ENCODE data around the gene STARD13. TPM values are rescaled to one million over a fixed set of nuclear protein-coding genes. Genes with fewer than 3 reads are reported as not detected.

The STARD13 gene
- total RNA-seq, 1 experiment from 2014 or later = 4.1 TPM

DNA sequence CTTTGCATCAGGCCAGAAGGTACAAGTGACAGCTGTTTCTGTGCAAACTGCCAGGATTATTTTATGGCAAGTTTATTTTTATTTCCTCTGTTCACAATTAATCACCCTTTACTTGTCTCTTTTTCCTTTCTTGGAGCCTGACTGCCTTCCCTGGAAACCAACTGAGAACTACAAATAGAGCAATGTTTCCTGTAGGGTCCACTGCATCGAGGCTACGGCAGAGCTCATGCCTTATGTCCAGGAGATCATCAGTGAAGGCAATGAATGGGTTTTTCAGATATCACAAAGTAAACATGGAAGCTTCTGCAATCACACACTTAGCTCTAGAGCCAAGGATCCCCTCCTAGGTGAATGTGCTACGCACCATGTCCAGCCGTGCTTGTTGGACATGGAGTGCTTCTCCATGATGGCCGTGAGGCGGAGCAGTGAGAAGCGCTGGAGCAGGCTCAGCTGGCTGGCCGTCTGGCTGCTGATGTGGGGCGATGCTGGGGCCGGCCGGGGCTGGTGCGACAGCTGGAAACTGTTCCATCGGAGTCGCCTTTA, 158.5 kb downstream of the STARD13 start:
- no peaks in the 10 kb centered on the region for H3K9me3 ChIP-seq (ENCODE audit: control insufficient read depth in 1 of 2, insufficient read depth in 1 of 2, low read depth in 1 of 2, low read length in 2 of 2)
- peak overlapping the region; percentile 77; the same call in 1 of the 2 replicates for H3K4me2 ChIP-seq (ENCODE audit: low read length)
- BruUV-seq (replicated peaks) = no TSS peak
- no peaks in the 10 kb centered on the region for H3K79me2 ChIP-seq (ENCODE audit: insufficient read depth, low read length)
- ChIA-PET RAD21 (ENCODE audit: low non-redundant PET in 1 of 2, low total read pairs in 2 of 2, uncharacterized antibody in 2 of 2, unreplicated experiment in 2 of 2) (no interaction called here), POLR2A (no interaction called here), CTCF (no interaction called here)
- H3K9me2 ChIP-seq (ENCODE audit: insufficient read depth) = no peaks in the 10 kb centered on the region
- H3K27ac ChIP-seq (ENCODE audit: low read depth, low read length) = peak overlapping the region; percentile 69; the same call in 1 of the 2 replicates
- H4K20me1 ChIP-seq (ENCODE audit: insufficient read depth) = no peaks in the 10 kb centered on the region
- TF ChIP-seq SRF (IDR thresholded peaks at IDR 0.05; ENCODE audit: low read depth) (no peak), JUND (IDR thresholded peaks at IDR 0.05) (no peak), POLR2A (IDR thresholded peaks at IDR 0.05; ENCODE audit: borderline replicate concordance, extremely low read depth, insufficient read depth, insufficient read length) (no peak)
- no peaks in the 10 kb centered on the region for H3K27me3 ChIP-seq (ENCODE audit: insufficient read depth, low read length)
- H2AFZ ChIP-seq (ENCODE audit: low read depth, low read length, poor library complexity, severe bottlenecking) = no peak overlapping the region
- H3K4me1 ChIP-seq (ENCODE audit: control insufficient read depth in 1 of 2, insufficient read depth in 2 of 2, low read length in 2 of 2) = peaks cover 28 to 45% of the 10 kb centered on the region in 2 experiments
- intact Hi-C loops (cut with micrococcal nuclease) = no loop called here
- H3K36me3 ChIP-seq (ENCODE audit: control insufficient read depth in 1 of 2, insufficient read depth in 2 of 2, low read length in 2 of 2) = no peaks in the 10 kb centered on the region
- H3K4me3 ChIP-seq (replicated peaks in 1 of 2; ENCODE audit: low read depth in 1 of 2, low read length in 2 of 2) = no peak overlapping the region
- DNase-seq (ENCODE audit: low read depth, low spot score) (no peak), ATAC-seq (no peak)
- no peak overlapping the region for H3K9ac ChIP-seq (ENCODE audit: low read length)

DNA sequence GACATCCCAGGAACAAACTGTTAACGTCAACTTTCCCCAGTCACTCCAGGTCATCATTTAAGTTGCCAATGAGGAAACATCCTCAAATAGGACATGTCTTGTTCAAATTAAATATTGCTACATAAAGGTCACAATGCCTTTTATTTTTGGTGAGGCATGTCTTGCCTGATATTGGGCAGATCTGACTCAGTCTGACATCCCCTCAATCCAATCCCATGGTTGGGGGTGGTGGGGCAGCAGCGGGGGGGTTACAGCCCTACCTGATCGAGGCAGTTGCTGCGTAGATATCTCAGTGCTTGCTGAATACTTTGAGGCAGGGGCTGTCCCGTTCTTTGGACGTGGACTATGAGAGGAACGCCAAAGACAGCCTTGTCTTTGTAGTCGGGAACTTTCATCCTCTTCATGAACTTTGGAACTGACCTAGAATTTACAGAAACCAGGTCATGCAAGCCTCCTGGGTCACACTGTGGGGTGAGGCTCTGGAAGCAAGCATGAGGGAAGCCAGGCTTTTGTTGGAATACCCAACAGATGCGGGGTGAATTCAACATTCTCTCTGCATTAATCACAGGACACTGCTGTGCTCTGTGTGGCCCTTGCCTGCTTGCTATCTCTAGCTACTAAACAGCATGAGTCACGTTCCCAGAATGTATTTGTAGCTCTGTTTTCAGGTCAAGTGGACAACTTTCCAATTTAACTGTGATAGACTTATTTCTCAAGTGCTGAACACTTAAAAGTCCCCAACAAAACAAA, 159.6 kb downstream of the STARD13 start:
- no peaks in the 10 kb centered on the region for H4K20me1 ChIP-seq (ENCODE audit: insufficient read depth)
- peak overlapping the region; percentile 49 for H3K9ac ChIP-seq (ENCODE audit: low read length)
- H3K4me2 ChIP-seq (ENCODE audit: low read length) = peak overlapping the region; percentile 77
- H3K27me3 ChIP-seq (ENCODE audit: insufficient read depth, low read length) = no peaks in the 10 kb centered on the region
- ChIA-PET POLR2A (interaction anchor here (0.9 to 1.1 kb wide), 2 partner anchors 12 to 14 kb away, joined by 3 read pairs; no protein-coding TSS in a partner anchor), CTCF (no interaction called here), RAD21 (ENCODE audit: low non-redundant PET in 1 of 2, low total read pairs in 2 of 2, uncharacterized antibody in 2 of 2, unreplicated experiment in 2 of 2) (no interaction called here)
- ATAC-seq (peak; percentile 98), DNase-seq (ENCODE audit: low read depth, low spot score) (peak; percentile 87)
- no peaks in the 10 kb centered on the region for H3K9me3 ChIP-seq (ENCODE audit: control insufficient read depth in 1 of 2, insufficient read depth in 1 of 2, low read depth in 1 of 2, low read length in 2 of 2)
- H3K27ac ChIP-seq (ENCODE audit: low read depth, low read length) = peak overlapping the region; percentile 69
- H3K4me1 ChIP-seq (ENCODE audit: control insufficient read depth in 1 of 2, insufficient read depth in 2 of 2, low read length in 2 of 2) = peaks cover 28 to 47% of the 10 kb centered on the region in 2 experiments
- no peak overlapping the region for H2AFZ ChIP-seq (ENCODE audit: low read depth, low read length, poor library complexity, severe bottlenecking)
- H3K36me3 ChIP-seq (ENCODE audit: control insufficient read depth in 1 of 2, insufficient read depth in 2 of 2, low read length in 2 of 2) = no peaks in the 10 kb centered on the region
- intact Hi-C loops (cut with micrococcal nuclease) = no loop called here
- H3K9me2 ChIP-seq (ENCODE audit: insufficient read depth) = no peaks in the 10 kb centered on the region
- H3K4me3 ChIP-seq (replicated peaks in 1 of 2; ENCODE audit: low read depth in 1 of 2, low read length in 2 of 2) = peak overlapping the region; percentile 1 to 50; a peak in 2 of 4 replicates
- BruUV-seq (replicated peaks) = no TSS peak
- no peaks in the 10 kb centered on the region for H3K79me2 ChIP-seq (ENCODE audit: insufficient read depth, low read length)
- TF ChIP-seq EGR1 (IDR thresholded peaks at IDR 0.05; ENCODE audit: low read depth) (no peak), SIN3A (IDR thresholded peaks at IDR 0.05; ENCODE audit: low read depth) (peak; percentile 57; the same call in 1 of the 2 replicates), FOSL1 (IDR thresholded peaks at IDR 0.05; ENCODE audit: low read depth) (peak; percentile 90), ELF1 (IDR thresholded peaks at IDR 0.05; ENCODE audit: borderline replicate concordance, low read depth) (no peak), EZH2phosphoT487 (IDR thresholded peaks at IDR 0.05; ENCODE audit: borderline replicate concordance) (no peak), EZH2 (IDR thresholded peaks at IDR 0.05) (no peak), JUND (IDR thresholded peaks at IDR 0.05) (peak; percentile 90), CEBPB (IDR thresholded peaks at IDR 0.05; ENCODE audit: low read depth) (peak; percentile 42; the same call in 1 of the 2 replicates), ZNF274 (IDR thresholded peaks at IDR 0.05; ENCODE audit: low read depth, low read length) (no peak), TCF7L2 (IDR thresholded peaks at IDR 0.05; ENCODE audit: borderline replicate concordance, extremely low read depth, insufficient read depth, insufficient read length) (peak; percentile 59)
- TF ChIP-seq, protein P1, sequence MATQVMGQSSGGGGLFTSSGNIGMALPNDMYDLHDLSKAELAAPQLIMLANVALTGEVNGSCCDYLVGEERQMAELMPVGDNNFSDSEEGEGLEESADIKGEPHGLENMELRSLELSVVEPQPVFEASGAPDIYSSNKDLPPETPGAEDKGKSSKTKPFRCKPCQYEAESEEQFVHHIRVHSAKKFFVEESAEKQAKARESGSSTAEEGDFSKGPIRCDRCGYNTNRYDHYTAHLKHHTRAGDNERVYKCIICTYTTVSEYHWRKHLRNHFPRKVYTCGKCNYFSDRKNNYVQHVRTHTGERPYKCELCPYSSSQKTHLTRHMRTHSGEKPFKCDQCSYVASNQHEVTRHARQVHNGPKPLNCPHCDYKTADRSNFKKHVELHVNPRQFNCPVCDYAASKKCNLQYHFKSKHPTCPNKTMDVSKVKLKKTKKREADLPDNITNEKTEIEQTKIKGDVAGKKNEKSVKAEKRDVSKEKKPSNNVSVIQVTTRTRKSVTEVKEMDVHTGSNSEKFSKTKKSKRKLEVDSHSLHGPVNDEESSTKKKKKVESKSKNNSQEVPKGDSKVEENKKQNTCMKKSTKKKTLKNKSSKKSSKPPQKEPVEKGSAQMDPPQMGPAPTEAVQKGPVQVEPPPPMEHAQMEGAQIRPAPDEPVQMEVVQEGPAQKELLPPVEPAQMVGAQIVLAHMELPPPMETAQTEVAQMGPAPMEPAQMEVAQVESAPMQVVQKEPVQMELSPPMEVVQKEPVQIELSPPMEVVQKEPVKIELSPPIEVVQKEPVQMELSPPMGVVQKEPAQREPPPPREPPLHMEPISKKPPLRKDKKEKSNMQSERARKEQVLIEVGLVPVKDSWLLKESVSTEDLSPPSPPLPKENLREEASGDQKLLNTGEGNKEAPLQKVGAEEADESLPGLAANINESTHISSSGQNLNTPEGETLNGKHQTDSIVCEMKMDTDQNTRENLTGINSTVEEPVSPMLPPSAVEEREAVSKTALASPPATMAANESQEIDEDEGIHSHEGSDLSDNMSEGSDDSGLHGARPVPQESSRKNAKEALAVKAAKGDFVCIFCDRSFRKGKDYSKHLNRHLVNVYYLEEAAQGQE (IDR thresholded peaks at IDR 0.05; ENCODE audit: low read depth) = no peak
- TF ChIP-seq, protein P2, sequence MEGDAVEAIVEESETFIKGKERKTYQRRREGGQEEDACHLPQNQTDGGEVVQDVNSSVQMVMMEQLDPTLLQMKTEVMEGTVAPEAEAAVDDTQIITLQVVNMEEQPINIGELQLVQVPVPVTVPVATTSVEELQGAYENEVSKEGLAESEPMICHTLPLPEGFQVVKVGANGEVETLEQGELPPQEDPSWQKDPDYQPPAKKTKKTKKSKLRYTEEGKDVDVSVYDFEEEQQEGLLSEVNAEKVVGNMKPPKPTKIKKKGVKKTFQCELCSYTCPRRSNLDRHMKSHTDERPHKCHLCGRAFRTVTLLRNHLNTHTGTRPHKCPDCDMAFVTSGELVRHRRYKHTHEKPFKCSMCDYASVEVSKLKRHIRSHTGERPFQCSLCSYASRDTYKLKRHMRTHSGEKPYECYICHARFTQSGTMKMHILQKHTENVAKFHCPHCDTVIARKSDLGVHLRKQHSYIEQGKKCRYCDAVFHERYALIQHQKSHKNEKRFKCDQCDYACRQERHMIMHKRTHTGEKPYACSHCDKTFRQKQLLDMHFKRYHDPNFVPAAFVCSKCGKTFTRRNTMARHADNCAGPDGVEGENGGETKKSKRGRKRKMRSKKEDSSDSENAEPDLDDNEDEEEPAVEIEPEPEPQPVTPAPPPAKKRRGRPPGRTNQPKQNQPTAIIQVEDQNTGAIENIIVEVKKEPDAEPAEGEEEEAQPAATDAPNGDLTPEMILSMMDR (IDR thresholded peaks at IDR 0.05 in 2 of 3, conservative IDR thresholded peaks at IDR 0.05 in 1 of 3; ENCODE audit: borderline replicate concordance in 1 of 3, insufficient read depth in 1 of 3, low read depth in 2 of 3, low read length in 2 of 3) = no peak
